Measurements from ENCODE around the gene ADAMTS3. TPM values are rescaled to one million over a fixed set of nuclear protein-coding genes. Genes with fewer than 3 reads are reported as not detected.

The ADAMTS3 gene
- total and polyA plus RNA-seq, 2 donors (not counting 1 experiment from before 2014, with no cell fraction given): not detected

GRCh38 chr4:72326692-72327632 is 242.1 kb downstream of the ADAMTS3 start:
- no peaks in the 10 kb centered on the region for H3K27me3 ChIP-seq (replicated peaks in 1 of 4; ENCODE audit: control extremely low read depth in 1 of 4, control insufficient read depth in 3 of 4, insufficient read depth in 4 of 4, low read length in 3 of 4)
- Mint-ChIP-seq H3K4me3 (no peak overlapping the region), H3K27me3 (peaks cover 4% of the 10 kb centered on the region), H3K4me1 (no peaks in the 10 kb centered on the region), H3K27ac (no peak overlapping the region), H3K9me3 (ENCODE audit: insufficient read depth) (no peaks in the 10 kb centered on the region)
- H3K9me3 ChIP-seq (ENCODE audit: control extremely low read depth in 1 of 3, control insufficient read depth in 2 of 3, insufficient read depth in 1 of 3, low read length in 2 of 3): no peaks in the 10 kb centered on the region
- no peak overlapping the region for H2AFZ ChIP-seq (ENCODE audit: insufficient read depth, low read depth, low read length, poor library complexity, severe bottlenecking)
- no peaks in the 10 kb centered on the region for H3K36me3 ChIP-seq (replicated peaks in 1 of 2; ENCODE audit: control extremely low read depth in 1 of 2, control insufficient read depth in 1 of 2, extremely low read depth in 1 of 2, insufficient read depth in 2 of 2, low read length in 1 of 2)
- no peaks in the 10 kb centered on the region for H3K4me1 ChIP-seq (ENCODE audit: control insufficient read depth in 2 of 2, insufficient read depth in 2 of 2, low read length in 2 of 2)
- H3K4me3 ChIP-seq (ENCODE audit: control extremely low read depth in 1 of 5, extremely low read depth in 1 of 5, insufficient read depth in 1 of 5, low read depth in 2 of 5, low read length in 4 of 5): no peak overlapping the region
- POLR2A ChIA-PET: no interaction called here
- no peak overlapping the region for H3K9ac ChIP-seq (ENCODE audit: low read length)
- intact Hi-C loops (cut with micrococcal nuclease): no loop called here
- DNase-seq (peak; percentile 10), ATAC-seq (ENCODE audit: low read depth) (no peak)
- CTCF ChIA-PET: interaction anchor here (0.5 to 1.6 kb wide), 10 partner anchors 9 to 1812 kb away, joined by 3 to 6 read pairs (median 3); no protein-coding TSS in a partner anchor
- H4K20me1 ChIP-seq (ENCODE audit: control insufficient read depth, insufficient read depth, low read length, poor library complexity, severe bottlenecking): no peaks in the 10 kb centered on the region
- no peak overlapping the region for H3K27ac ChIP-seq (ENCODE audit: low read length in 2 of 2)
- TF ChIP-seq CTCF (IDR thresholded peaks at IDR 0.05) (peak; percentile 65), EZH2 (IDR thresholded peaks at IDR 0.05; ENCODE audit: borderline replicate concordance, insufficient read depth, low read depth, low read length, poor library complexity, severe bottlenecking) (no peak)
- WGBS (ENCODE audit: insufficient coverage): 83% methylated on average over 1 of the region's 2 CpGs
- H3K4me2 ChIP-seq (replicated peaks; ENCODE audit: low read depth, low read length, poor library complexity, severe bottlenecking): no peak overlapping the region
- H3K79me2 ChIP-seq (ENCODE audit: control insufficient read depth, insufficient read depth, low read length): no peaks in the 10 kb centered on the region

- DNase-seq: no peak
- Histone ChIP-seq H3K9ac (ENCODE audit: low read length) (no peak overlapping the region), H3K4me1 (ENCODE audit: control insufficient read depth in 2 of 2, insufficient read depth in 2 of 2, low read length in 2 of 2) (no peaks in the 10 kb centered on the region), H3K4me2 (replicated peaks; ENCODE audit: low read depth, low read length, poor library complexity, severe bottlenecking) (no peak overlapping the region), H3K36me3 (replicated peaks in 1 of 2; ENCODE audit: control extremely low read depth in 1 of 2, control insufficient read depth in 1 of 2, extremely low read depth in 1 of 2, insufficient read depth in 2 of 2, low read length in 1 of 2) (no peaks in the 10 kb centered on the region), H3K4me3 (ENCODE audit: control extremely low read depth in 1 of 5, extremely low read depth in 1 of 5, insufficient read depth in 1 of 5, low read depth in 2 of 5, low read length in 4 of 5) (no peak overlapping the region), H3K9me3 (ENCODE audit: control extremely low read depth in 1 of 3, control insufficient read depth in 2 of 3, insufficient read depth in 1 of 3, low read length in 2 of 3) (no peaks in the 10 kb centered on the region), H3K27ac (ENCODE audit: low read length in 2 of 2) (no peak overlapping the region), H3K27me3 (replicated peaks in 1 of 4; ENCODE audit: control extremely low read depth in 1 of 4, control insufficient read depth in 3 of 4, insufficient read depth in 4 of 4, low read length in 3 of 4) (no peaks in the 10 kb centered on the region), H4K20me1 (ENCODE audit: control insufficient read depth, insufficient read depth, low read length, poor library complexity, severe bottlenecking) (no peaks in the 10 kb centered on the region), H2AFZ (ENCODE audit: insufficient read depth, low read depth, low read length, poor library complexity, severe bottlenecking) (no peak overlapping the region), H3K79me2 (ENCODE audit: control insufficient read depth, insufficient read depth, low read length) (no peaks in the 10 kb centered on the region)
- Mint-ChIP-seq H3K4me1 (no peaks in the 10 kb centered on the region), H3K4me3 (no peak overlapping the region), H3K9me3 (ENCODE audit: insufficient read depth) (no peaks in the 10 kb centered on the region), H3K27ac (no peak overlapping the region), H3K27me3 (peaks cover 4% of the 10 kb centered on the region)
- no peak for TF ChIP-seq CTCF (IDR thresholded peaks at IDR 0.05)
- TF ChIP-seq EZH2 (IDR thresholded peaks at IDR 0.05; ENCODE audit: borderline replicate concordance, insufficient read depth, low read depth, low read length, poor library complexity, severe bottlenecking): no peak
- ChIA-PET CTCF (interaction anchor here (1.2 to 1.6 kb wide), 2 partner anchors 22 to 698 kb away, joined by 3 to 4 read pairs; no protein-coding TSS in a partner anchor), POLR2A (no interaction called here)
- ATAC-seq (ENCODE audit: low read depth): no peak
- intact Hi-C loops (cut with micrococcal nuclease): no loop called here
These were observed 243.8 kb downstream of the ADAMTS3 start for GRCh38 chr4:72325215-72325614.
